Body of pancreas (tissue), 4 donors: ENCODE data around the gene EBLN1. TPM values are rescaled to one million over a fixed set of nuclear protein-coding genes. Genes with fewer than 3 reads are reported as not detected.

ENCODE experiments used
- ATAC-seq: fragments of 150-250 bp; one replicate; pipeline ENCODE4 v1.9.1; 2016
- DNase-seq, 4 donors: peaks; one replicate each; pipeline ENCODE4 v3.0.0-alpha.2; 2019
- H3K27ac ChIP-seq, 4 donors: fragments of 200-600 bp; sonication (generic); 1 replicate in 3 of 4; 2 replicates in 1 of 4; pipeline versions ENCODE4 v1.5.1 to v1.6.1; 2016 to 2019; ENCODE audit warnings: mild to moderate bottlenecking in 1 of 4, mixed read lengths in 1 of 4, moderate library complexity in 1 of 4
- H3K27me3 ChIP-seq, 2 donors: fragments of 200-600 bp; sonication (generic); one replicate each; pipeline ENCODE4 v1.6.0; 2016; ENCODE audit warnings: mild to moderate bottlenecking in 1 of 2
- H3K36me3 ChIP-seq, 2 donors: fragments of 200-600 bp; sonication (generic); replicated peaks in 1 of 2; 2 replicates each; pipeline ENCODE4 v1.5.1; 2016; ENCODE audit warnings: low read depth in 2 of 2; ENCODE audit not compliant: insufficient read depth in 1 of 2
- H3K4me1 ChIP-seq: fragments of 200-600 bp; sonication (generic); one replicate; pipeline ENCODE4 v1.6.0; 2016
- H3K4me3 ChIP-seq, 2 donors: fragments of 200-600 bp; sonication (generic); 1 replicate in 1 of 2; 2 replicates in 1 of 2; pipeline ENCODE4 v1.5.1; 2016 to 2019
- H3K9me3 ChIP-seq, 3 donors: fragments of 200-600 bp; sonication (generic); 1 replicate in 2 of 3; 2 replicates in 1 of 3; pipeline ENCODE4 v1.5.1; 2016
- POLR2A ChIP-seq, 3 donors: fragments of 450-650 bp; IDR thresholded peaks; one replicate each; pipeline ENCODE4 v1.6.1; 2016; ENCODE audit warnings: antibody characterized with exemption in 3 of 3, mild to moderate bottlenecking in 2 of 3
- WGBS, 2 donors: methylation state at CpG; one replicate each; pipeline ENCODE4 v1.1.5; 2017; 5-methylcytosine and 5-hydroxymethylcytosine counted together
- intact Hi-C: fragments of 100-400 bp; cut with DNase I; formaldehyde crosslinking; loops from one replicate; pipeline ENCODE4 v1.15.1; 2023
- total RNA-seq, 2 donors: library from RNA; depleted of rRNA; stranded (reverse); fragments of >200 nt; gene quantifications; one replicate each; pipeline ENCODE4 v1.1.0, GENCODE V29; 2016
- TF ChIP-seq, protein P1 (sequence below), 7 experiments: fragments of 450-650 bp in 4 of 7; fragments of 200-600 bp in 3 of 7; sonication (generic) in 3 of 7; IDR thresholded peaks; one replicate each; pipeline ENCODE4 v1.5.1; 2016 to 2019; ENCODE audit warnings: antibody characterized with exemption in 7 of 7

Gene EBLN1
- total RNA-seq, 2 donors from 2014 or later = not detected

DNA sequence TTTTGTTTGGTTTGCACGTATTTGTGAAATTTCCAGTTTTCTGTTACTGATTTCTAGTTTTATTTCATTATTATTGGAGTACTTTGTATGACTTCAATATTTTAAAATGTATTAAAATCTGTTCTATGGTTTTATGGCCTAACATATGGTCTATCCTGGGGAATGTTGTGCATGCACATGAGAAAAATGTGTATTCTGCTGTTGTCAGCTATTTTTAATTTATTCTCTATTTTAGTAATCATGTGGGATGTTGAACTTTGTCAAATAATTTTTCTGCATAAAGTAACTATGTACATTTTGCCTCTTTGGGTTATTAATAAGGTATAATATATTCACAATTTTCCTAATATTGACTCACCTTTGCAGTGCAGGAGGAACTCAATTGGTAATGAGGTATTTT lies 46.7 kb downstream of the EBLN1 start:
- Histone ChIP-seq H3K9me3 (no peaks in the 10 kb centered on the region), H3K27ac (no peak overlapping the region), H3K4me3 (no peak overlapping the region), H3K36me3 (no peaks in the 10 kb centered on the region), H3K27me3 (no peaks in the 10 kb centered on the region), H3K4me1 (no peaks in the 10 kb centered on the region)
- DNase-seq (no peak), ATAC-seq (no peak)
- intact Hi-C loops = no loop called here
- TF ChIP-seq, protein P1, sequence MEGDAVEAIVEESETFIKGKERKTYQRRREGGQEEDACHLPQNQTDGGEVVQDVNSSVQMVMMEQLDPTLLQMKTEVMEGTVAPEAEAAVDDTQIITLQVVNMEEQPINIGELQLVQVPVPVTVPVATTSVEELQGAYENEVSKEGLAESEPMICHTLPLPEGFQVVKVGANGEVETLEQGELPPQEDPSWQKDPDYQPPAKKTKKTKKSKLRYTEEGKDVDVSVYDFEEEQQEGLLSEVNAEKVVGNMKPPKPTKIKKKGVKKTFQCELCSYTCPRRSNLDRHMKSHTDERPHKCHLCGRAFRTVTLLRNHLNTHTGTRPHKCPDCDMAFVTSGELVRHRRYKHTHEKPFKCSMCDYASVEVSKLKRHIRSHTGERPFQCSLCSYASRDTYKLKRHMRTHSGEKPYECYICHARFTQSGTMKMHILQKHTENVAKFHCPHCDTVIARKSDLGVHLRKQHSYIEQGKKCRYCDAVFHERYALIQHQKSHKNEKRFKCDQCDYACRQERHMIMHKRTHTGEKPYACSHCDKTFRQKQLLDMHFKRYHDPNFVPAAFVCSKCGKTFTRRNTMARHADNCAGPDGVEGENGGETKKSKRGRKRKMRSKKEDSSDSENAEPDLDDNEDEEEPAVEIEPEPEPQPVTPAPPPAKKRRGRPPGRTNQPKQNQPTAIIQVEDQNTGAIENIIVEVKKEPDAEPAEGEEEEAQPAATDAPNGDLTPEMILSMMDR (IDR thresholded peaks at IDR 0.05) = no peak
- TF ChIP-seq POLR2A (IDR thresholded peaks at IDR 0.05) = no peak
- WGBS, 2 donors = 88 to 92% methylated on average over 1 of the region's 1 CpG

DNA sequence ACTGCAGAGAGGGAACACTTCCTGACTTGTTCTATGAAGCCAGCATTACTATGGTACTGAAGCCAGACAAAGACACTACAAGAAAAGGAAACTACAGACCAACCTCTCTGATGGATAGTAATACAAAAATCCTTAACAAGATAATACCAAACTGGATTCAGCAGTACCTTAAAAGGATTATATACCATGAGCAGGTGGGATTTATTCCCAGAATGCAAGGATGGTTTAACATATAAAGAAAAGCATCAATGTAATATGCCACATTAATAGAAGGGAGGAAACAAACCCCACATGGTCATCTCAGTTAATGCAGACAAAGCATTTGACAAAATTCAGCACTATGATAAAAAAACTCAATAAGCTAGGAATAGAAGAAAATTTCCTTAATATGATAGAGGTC lies 47.2 kb downstream of the EBLN1 start:
- no peak overlapping the region for H3K4me3 ChIP-seq
- DNase-seq = no peak
- no peak for ATAC-seq
- H3K27me3 ChIP-seq = no peaks in the 10 kb centered on the region
- H3K9me3 ChIP-seq = no peaks in the 10 kb centered on the region
- no peak overlapping the region for H3K27ac ChIP-seq
- TF ChIP-seq POLR2A (IDR thresholded peaks at IDR 0.05) = no peak
- TF ChIP-seq, protein P1 (IDR thresholded peaks at IDR 0.05) = no peak
- no peaks in the 10 kb centered on the region for H3K4me1 ChIP-seq
- intact Hi-C loops = no loop called here
- no peaks in the 10 kb centered on the region for H3K36me3 ChIP-seq

DNA sequence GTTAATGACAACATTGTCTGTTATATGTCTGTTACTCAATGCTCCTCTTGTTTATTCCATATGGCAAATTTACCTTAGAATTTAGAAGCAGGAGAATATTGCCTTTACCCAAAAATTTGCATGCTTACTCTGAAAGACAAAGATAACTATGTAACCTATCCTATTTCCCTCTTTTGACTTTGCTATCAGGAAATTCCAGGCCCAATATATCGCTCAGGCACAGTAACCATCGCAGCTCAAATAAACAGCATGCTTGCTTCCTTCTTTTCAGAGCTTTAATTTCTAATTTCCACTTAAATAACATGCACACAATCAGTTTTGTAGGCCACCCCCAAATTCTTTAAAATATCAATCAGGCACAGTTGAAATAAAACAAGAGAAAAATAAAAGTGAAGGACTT lies 57.8 kb downstream of the EBLN1 start:
- DNase-seq (no peak), ATAC-seq (no peak)
- no peaks in the 10 kb centered on the region for H3K36me3 ChIP-seq
- intact Hi-C loops = no loop called here
- H3K4me1 ChIP-seq = no peaks in the 10 kb centered on the region
- no peak overlapping the region for H3K27ac ChIP-seq
- H3K27me3 ChIP-seq = no peaks in the 10 kb centered on the region
- H3K4me3 ChIP-seq = no peak overlapping the region
- WGBS, 2 donors = 68 to 79% methylated on average over 2 of the region's 2 CpGs
- H3K9me3 ChIP-seq = no peaks in the 10 kb centered on the region
- TF ChIP-seq, protein P1 (IDR thresholded peaks at IDR 0.05) = no peak
- TF ChIP-seq POLR2A (IDR thresholded peaks at IDR 0.05) = no peak

DNA sequence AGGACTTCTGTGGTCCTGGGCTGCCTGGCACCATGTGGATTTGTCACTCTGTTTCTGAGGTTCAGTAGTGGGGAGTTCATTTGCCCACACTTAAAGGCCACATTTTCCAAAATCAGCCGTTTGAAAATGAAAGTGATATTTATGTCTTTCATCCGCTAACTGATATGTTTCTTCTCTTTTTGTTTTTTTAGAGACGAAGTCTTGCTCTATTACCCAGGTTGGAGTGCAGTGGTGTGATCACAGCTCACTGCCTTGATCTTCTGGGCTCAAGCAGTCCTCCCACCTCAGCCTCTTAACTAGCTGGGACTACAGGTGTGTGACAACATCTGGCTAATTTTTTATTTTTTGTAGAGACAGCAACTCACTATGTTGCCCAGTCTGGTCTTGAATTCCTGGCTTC lies 58.6 kb downstream of the EBLN1 start:
- Histone ChIP-seq H3K4me3 (no peak overlapping the region), H3K27ac (no peak overlapping the region), H3K27me3 (no peaks in the 10 kb centered on the region), H3K36me3 (no peaks in the 10 kb centered on the region), H3K9me3 (no peaks in the 10 kb centered on the region), H3K4me1 (no peaks in the 10 kb centered on the region)
- DNase-seq (no peak), ATAC-seq (no peak)
- TF ChIP-seq, protein P1 (IDR thresholded peaks at IDR 0.05) = no peak
- TF ChIP-seq POLR2A (IDR thresholded peaks at IDR 0.05) = no peak
- WGBS, 2 donors = 67 to 68% methylated on average over 3 of the region's 3 CpGs
- intact Hi-C loops = no loop called here

Other genes starting within 250 kb of the EBLN1 start
- gene DNAJC1, start 214.3 kb downstream of the EBLN1 start, total RNA-seq = 10 to 100 TPM; 45.7 to 90.3 TPM
- gene COMMD3, start 98.4 kb upstream of the EBLN1 start, total RNA-seq = 10 to 100 TPM; 14.8 to 32.7 TPM
- gene BMI1, start 103.1 kb upstream of the EBLN1 start, total RNA-seq = 10 to 100 TPM; 24.7 to 38.7 TPM
- gene SPAG6, start 127.5 kb upstream of the EBLN1 start, total RNA-seq = under 1 TPM in 1 of 2 donors, not detected in 1; 0.26 TPM